Osteocyte (in vitro differentiated cells): ENCODE measurements around the gene DEPDC5. TPM values are rescaled to one million over a fixed set of nuclear protein-coding genes. Genes with fewer than 3 reads are reported as not detected.
A peak's percentile ranks its signal among the peaks of the same experiment; 100 is the strongest.

Experiments
- DNase-seq: peaks from one replicate; pipeline ENCODE4 v3.0.0; 2021; ENCODE audit warnings: mixed read lengths; ENCODE audit not compliant: unreplicated experiment; ENCODE audit errors: extremely low spot score
- H3K27ac Mint-ChIP-seq: one replicate; pipeline ENCODE4 v1.8.0; 2021; ENCODE audit warnings: mild to moderate bottlenecking, mixed read lengths; ENCODE audit not compliant: unreplicated experiment
- H3K27me3 Mint-ChIP-seq: one replicate; pipeline ENCODE4 v1.8.0; 2021; ENCODE audit warnings: mixed read lengths; ENCODE audit not compliant: unreplicated experiment
- H3K36me3 Mint-ChIP-seq: one replicate; pipeline ENCODE4 v1.8.0; 2021; ENCODE audit warnings: mixed read lengths; ENCODE audit not compliant: unreplicated experiment
- H3K4me1 Mint-ChIP-seq: one replicate; pipeline ENCODE4 v1.8.0; 2021; ENCODE audit warnings: mixed read lengths; ENCODE audit not compliant: unreplicated experiment
- H3K4me3 Mint-ChIP-seq: one replicate; pipeline ENCODE4 v1.8.0; 2021; ENCODE audit warnings: mild to moderate bottlenecking, moderate library complexity, mixed read lengths; ENCODE audit not compliant: unreplicated experiment
- H3K9me3 Mint-ChIP-seq: one replicate; pipeline ENCODE4 v1.8.0; 2021; ENCODE audit warnings: mixed read lengths; ENCODE audit not compliant: unreplicated experiment
- CTCF ChIP-seq: fragments of 200-600 bp; sonication (generic); IDR thresholded peaks from 2 replicates; pipeline ENCODE4 v1.5.0; 2021; ENCODE audit warnings: antibody characterized with exemption, mild to moderate bottlenecking, moderate library complexity
- total RNA-seq: library from RNA; stranded (reverse); gene quantifications from 2 replicates; pipeline ENCODE4 v1.2.1, GENCODE V29; 2021

Gene DEPDC5
- total RNA-seq, 1 donor from 2014 or later, result 30.7 TPM

GRCh38 chr22:31869739-31870138 lies 115.9 kb downstream of the DEPDC5 start:
- TF ChIP-seq CTCF, result no peak
- no peaks in the 10 kb centered on the region for H3K27me3 Mint-ChIP-seq
- H3K4me3 Mint-ChIP-seq, result no peak overlapping the region
- H3K4me1 Mint-ChIP-seq, result peaks cover 5% of the 10 kb centered on the region
- H3K36me3 Mint-ChIP-seq, result peaks cover 33% of the 10 kb centered on the region
- no peak for DNase-seq
- no peaks in the 10 kb centered on the region for H3K9me3 Mint-ChIP-seq
- no peak overlapping the region for H3K27ac Mint-ChIP-seq

GRCh38 chr22:31870890-31871289 lies 117.1 kb downstream of the DEPDC5 start:
- no peak for DNase-seq
- peaks cover 33% of the 10 kb centered on the region for H3K36me3 Mint-ChIP-seq
- no peaks in the 10 kb centered on the region for H3K9me3 Mint-ChIP-seq
- H3K4me1 Mint-ChIP-seq, result peaks cover 6% of the 10 kb centered on the region
- H3K4me3 Mint-ChIP-seq, result no peak overlapping the region
- no peaks in the 10 kb centered on the region for H3K27me3 Mint-ChIP-seq
- no peak for TF ChIP-seq CTCF
- no peak overlapping the region for H3K27ac Mint-ChIP-seq

GRCh38 chr22:31871480-31871879 lies 117.7 kb downstream of the DEPDC5 start:
- peaks cover 33% of the 10 kb centered on the region for H3K36me3 Mint-ChIP-seq
- no peak for DNase-seq
- no peak for TF ChIP-seq CTCF
- H3K4me1 Mint-ChIP-seq, result peaks cover 10% of the 10 kb centered on the region
- no peak overlapping the region for H3K4me3 Mint-ChIP-seq
- no peaks in the 10 kb centered on the region for H3K9me3 Mint-ChIP-seq
- no peaks in the 10 kb centered on the region for H3K27me3 Mint-ChIP-seq
- no peak overlapping the region for H3K27ac Mint-ChIP-seq

- Mint-ChIP-seq H3K4me3 (no peak overlapping the region), H3K27ac (no peak overlapping the region), H3K4me1 (peaks cover 12% of the 10 kb centered on the region)
Measured at GRCh38 chr22:31872209-31872608, 118.4 kb downstream of the DEPDC5 start.

GRCh38 chr22:31874821-31875220 lies 121.0 kb downstream of the DEPDC5 start:
- Mint-ChIP-seq H3K27ac (no peak overlapping the region), H3K4me3 (no peak overlapping the region), H3K9me3 (no peaks in the 10 kb centered on the region), H3K4me1 (peaks cover 7% of the 10 kb centered on the region), H3K27me3 (no peaks in the 10 kb centered on the region), H3K36me3 (peaks cover 36% of the 10 kb centered on the region)
- DNase-seq, result no peak
- no peak for TF ChIP-seq CTCF

More at GRCh38 chr22:31872209-31872608, 118.4 kb downstream of the DEPDC5 start:
- H3K36me3 Mint-ChIP-seq, result peaks cover 31% of the 10 kb centered on the region
- no peaks in the 10 kb centered on the region for H3K27me3 Mint-ChIP-seq
- peak; percentile 21 for TF ChIP-seq CTCF
- no peaks in the 10 kb centered on the region for H3K9me3 Mint-ChIP-seq
- DNase-seq, result no peak
